H9 (cell line): ENCODE data around the gene KAZALD1. TPM values are rescaled to one million over a fixed set of nuclear protein-coding genes. Genes with fewer than 3 reads are reported as not detected.

Source experiments
- DNase-seq: peaks from one replicate; pipeline ENCODE4 v3.0.0-alpha.2; 2017
- H2AFZ ChIP-seq: one replicate; pipeline ENCODE4 v1.6.1; 2013; ENCODE audit warnings: mild to moderate bottlenecking, low read length, control low read depth, moderate library complexity
- H2AK5ac ChIP-seq: 2 replicates; pipeline ENCODE4 v1.6.1; 2013; ENCODE audit warnings: low read length, control low read depth, mixed read lengths; ENCODE audit not compliant: insufficient read length
- H2BK120ac ChIP-seq: one replicate; pipeline ENCODE4 v1.6.1; 2013; ENCODE audit warnings: low read depth, mild to moderate bottlenecking, low read length, control low read depth, inconsistent platforms; ENCODE audit not compliant: poor library complexity, severe bottlenecking
- H2BK12ac ChIP-seq: 2 replicates; pipeline ENCODE4 v1.6.1; 2013; ENCODE audit warnings: low read length, control low read depth, mixed read lengths, low read depth; ENCODE audit not compliant: insufficient read length
- H2BK15ac ChIP-seq: 2 replicates; pipeline ENCODE4 v1.6.1; 2013; ENCODE audit warnings: low read depth, low read length, control low read depth
- H2BK20ac ChIP-seq: one replicate; pipeline ENCODE4 v1.6.1; 2013; ENCODE audit warnings: low read depth, mild to moderate bottlenecking, low read length, control low read depth, inconsistent platforms; ENCODE audit not compliant: poor library complexity, severe bottlenecking
- H2BK5ac ChIP-seq: 2 replicates; pipeline ENCODE4 v1.6.1; 2013; ENCODE audit warnings: low read length, control low read depth, mixed read lengths; ENCODE audit not compliant: insufficient read length
- H3K14ac ChIP-seq: 2 replicates; pipeline ENCODE4 v1.6.1; 2013; ENCODE audit warnings: low read length, control low read depth; ENCODE audit not compliant: insufficient read depth
- H3K18ac ChIP-seq: 2 replicates; pipeline ENCODE4 v1.6.1; 2013; ENCODE audit warnings: low read depth, mild to moderate bottlenecking, mixed read lengths, low read length, control low read depth; ENCODE audit not compliant: insufficient read length
- H3K23ac ChIP-seq: 2 replicates; pipeline ENCODE4 v1.6.1; 2013; ENCODE audit warnings: low read length, control low read depth, mixed read lengths, low read depth; ENCODE audit not compliant: insufficient read length
- H3K23me2 ChIP-seq: 2 replicates; pipeline ENCODE4 v1.6.1; 2013; ENCODE audit warnings: low read depth, mild to moderate bottlenecking, mixed read lengths, low read length, control low read depth; ENCODE audit not compliant: insufficient read length, poor library complexity, severe bottlenecking
- H3K27ac ChIP-seq: 2 replicates; pipeline ENCODE4 v1.5.1; 2013; ENCODE audit warnings: low read length, control low read depth, mixed read lengths, low read depth; ENCODE audit not compliant: insufficient read length
- H3K27me3 ChIP-seq: 2 replicates; pipeline ENCODE4 v1.6.1; 2013; ENCODE audit warnings: low read length, control low read depth, inconsistent platforms; ENCODE audit not compliant: insufficient read depth
- H3K4ac ChIP-seq: 2 replicates; pipeline ENCODE4 v1.6.1; 2013; ENCODE audit warnings: low read depth, mild to moderate bottlenecking, control low read depth, inconsistent platforms, low read length, moderate library complexity
- H3K4me1 ChIP-seq: 2 replicates; pipeline ENCODE4 v1.6.1; 2013; ENCODE audit warnings: low read length, control low read depth, inconsistent platforms; ENCODE audit not compliant: insufficient read depth
- H3K4me2 ChIP-seq: 2 replicates; pipeline ENCODE4 v1.6.1; 2013; ENCODE audit warnings: low read length, control low read depth, mixed read lengths; ENCODE audit not compliant: insufficient read length, insufficient read depth
- H3K56ac ChIP-seq: 2 replicates; pipeline ENCODE4 v1.6.1; 2013; ENCODE audit warnings: low read depth, mild to moderate bottlenecking, mixed read lengths, low read length, control low read depth; ENCODE audit not compliant: insufficient read length
- H3K79me1 ChIP-seq: 2 replicates; pipeline ENCODE4 v1.6.1; 2013; ENCODE audit warnings: low read depth, mild to moderate bottlenecking, moderate library complexity, low read length, control low read depth, inconsistent platforms; ENCODE audit not compliant: insufficient read depth, poor library complexity, severe bottlenecking
- H3K79me2 ChIP-seq: 2 replicates; pipeline ENCODE4 v1.6.1; 2013; ENCODE audit warnings: low read length, control low read depth, inconsistent platforms; ENCODE audit not compliant: insufficient read depth
- H3K9ac ChIP-seq: 2 replicates; pipeline ENCODE4 v1.6.1; 2013; ENCODE audit warnings: low read length, control low read depth, mixed read lengths; ENCODE audit not compliant: insufficient read length; ENCODE audit errors: extremely low read depth
- H3K9me3 ChIP-seq: one replicate; pipeline ENCODE4 v1.6.1; 2013; ENCODE audit warnings: low read depth, low read length, inconsistent platforms; ENCODE audit not compliant: control insufficient read depth
- H3T11ph ChIP-seq: one replicate; pipeline ENCODE4 v1.6.1; 2013; ENCODE audit warnings: mild to moderate bottlenecking, low read length, control low read depth, inconsistent platforms
- H4K20me1 ChIP-seq: one replicate; pipeline ENCODE4 v1.6.1; 2013; ENCODE audit not compliant: control insufficient read depth, insufficient read length, insufficient read depth
- H4K5ac ChIP-seq: 2 replicates; pipeline ENCODE4 v1.6.1; 2013; ENCODE audit warnings: low read depth, mild to moderate bottlenecking, mixed read lengths, low read length, control low read depth; ENCODE audit not compliant: insufficient read length
- H4K8ac ChIP-seq: replicated peaks from 2 replicates; pipeline ENCODE4 v1.6.1; 2013; ENCODE audit warnings: low read length, control low read depth, mixed read lengths, low read depth; ENCODE audit not compliant: insufficient read length
- H4K91ac ChIP-seq: 2 replicates; pipeline ENCODE4 v1.6.1; 2013; ENCODE audit warnings: low read depth, mild to moderate bottlenecking, moderate library complexity, mixed read lengths, low read length, control low read depth; ENCODE audit not compliant: insufficient read length
- H3K27ac Mint-ChIP-seq, 3 experiments: 2 replicates in 2 of 3; 3 replicates in 1 of 3; pipeline ENCODE4 v1.8.0; 2020 to 2021; ENCODE audit warnings: mixed read lengths in 3 of 3, mild to moderate bottlenecking in 1 of 3, moderate library complexity in 1 of 3
- H3K27me3 Mint-ChIP-seq: 2 replicates; pipeline ENCODE4 v1.8.0; 2021; ENCODE audit warnings: low read depth, mild to moderate bottlenecking, moderate library complexity, mixed read lengths
- H3K36me3 Mint-ChIP-seq, 3 experiments: 2 replicates in 2 of 3; 3 replicates in 1 of 3; pipeline ENCODE4 v1.8.0; 2020 to 2021; ENCODE audit warnings: low read depth in 3 of 3, mixed read lengths in 3 of 3; ENCODE audit not compliant: insufficient read depth in 1 of 3
- H3K4me1 Mint-ChIP-seq, 2 experiments: 2 replicates each; pipeline ENCODE4 v1.8.0; 2020; ENCODE audit warnings: mixed read lengths in 2 of 2
- H3K4me3 Mint-ChIP-seq, 2 experiments: 2 replicates in 1 of 2; 3 replicates in 1 of 2; pipeline ENCODE4 v1.8.0; 2020 to 2021; ENCODE audit warnings: mild to moderate bottlenecking in 2 of 2, mixed read lengths in 2 of 2, moderate library complexity in 1 of 2
- H3K9me3 Mint-ChIP-seq, 2 experiments: 2 replicates in 1 of 2; 3 replicates in 1 of 2; pipeline ENCODE4 v1.8.0; 2020; ENCODE audit warnings: mild to moderate bottlenecking in 2 of 2, mixed read lengths in 2 of 2, moderate library complexity in 1 of 2
- CTCF ChIP-seq: fragments of 200-600 bp; sonication (generic); conservative IDR thresholded peaks from 3 replicates; pipeline ENCODE4 v1.8.0; 2021; ENCODE audit warnings: antibody characterized with exemption, mild to moderate bottlenecking
- WGBS: extraction: QIAGEN DNeasy Blood & Tissue Kit; methylation state at CpG from one replicate; pipeline ENCODE4 v1.1.7; 2013; ENCODE audit warnings: missing lambda C conversion rate, low lambda C conversion rate, mixed read lengths; ENCODE audit not compliant: insufficient read length; ENCODE audit errors: extremely low coverage; 5-methylcytosine and 5-hydroxymethylcytosine counted together
- total RNA-seq: library from RNA; stranded (reverse); gene quantifications from 2 replicates; pipeline ENCODE4 v1.2.1, GENCODE V29; 2021

Gene KAZALD1
- total RNA-seq, 1 experiment from 2014 or later = 2.9 TPM

GRCh38 chr10:101072923-101073322 lies 11.1 kb downstream of the KAZALD1 start:
- Histone ChIP-seq H3K4ac (no peak overlapping the region), H4K20me1 (no peaks in the 10 kb centered on the region), H4K91ac (no peak overlapping the region), H3K79me1 (no peaks in the 10 kb centered on the region), H3K23me2 (peaks cover 2% of the 10 kb centered on the region), H4K5ac (no peak overlapping the region), H4K8ac (no peak overlapping the region), H3K56ac (no peak overlapping the region), H3K27ac (no peak overlapping the region), H2AK5ac (no peak overlapping the region), H3K23ac (no peak overlapping the region), H3K9ac (no peak overlapping the region), H3K27me3 (peaks cover 10% of the 10 kb centered on the region; the same call in 1 of the 2 replicates), H3K18ac (no peak overlapping the region), H2BK120ac (no peak overlapping the region), H3K4me1 (peaks cover 2% of the 10 kb centered on the region; the same call in 1 of the 2 replicates), H2BK15ac (no peak overlapping the region), H3K4me2 (no peak overlapping the region), H3K9me3 (no peaks in the 10 kb centered on the region), H3T11ph (no peak overlapping the region), H2BK20ac (no peak overlapping the region), H3K14ac (no peak overlapping the region), H2BK5ac (no peak overlapping the region), H3K79me2 (no peaks in the 10 kb centered on the region), H2AFZ (no peak overlapping the region), H2BK12ac (no peak overlapping the region)
- TF ChIP-seq CTCF = no peak
- H3K9me3 Mint-ChIP-seq = no peaks in the 10 kb centered on the region; a peak in 1 of 5 replicates
- H3K27me3 Mint-ChIP-seq = peaks cover 62% of the 10 kb centered on the region
- H3K4me3 Mint-ChIP-seq = no peak overlapping the region
- no peak overlapping the region for H3K27ac Mint-ChIP-seq
- H3K4me1 Mint-ChIP-seq = peaks cover 17 to 33% of the 10 kb centered on the region in 2 experiments
- H3K36me3 Mint-ChIP-seq = no peaks in the 10 kb centered on the region
- no CpG with 5 or more reads among the region's 9 CpGs for WGBS
- DNase-seq = no peak
